NCI-H2196 (cell line): ENCODE measurements around the gene CYB5B.

Source experiments
- DNase-seq: peaks from one replicate; lab custom pipeline; 2025; ENCODE audit not compliant: unreplicated experiment; lab: John Stamatoyannopoulos, UW

The CYB5B gene

GRCh38 chr16:69424053-69424934 is at the start of gene CYB5B:
CYB5B (plus strand) TSS chr16:69424619; CDS start chr16:69424684, 65 bp downstream.
- peak; percentile 91 for DNase-seq

GRCh38 chr16:69376393-69377059 is 47.9 kb upstream of the CYB5B start:
- DNase-seq = no peak

- no peak for DNase-seq
These were observed 46.4 kb upstream of the CYB5B start for GRCh38 chr16:69378036-69378435.

- DNase-seq = no peak
These were observed 45.7 kb upstream of the CYB5B start for GRCh38 chr16:69378760-69379159.

GRCh38 chr16:69381231-69381630 is 43.2 kb upstream of the CYB5B start:
- DNase-seq = no peak

- no peak for DNase-seq
These were observed 42.0 kb upstream of the CYB5B start for GRCh38 chr16:69382421-69382820.

GRCh38 chr16:69384974-69385373 is 39.4 kb upstream of the CYB5B start:
- DNase-seq = no peak

GRCh38 chr16:69386596-69386995 is 37.8 kb upstream of the CYB5B start:
- no peak for DNase-seq

- no peak for DNase-seq
These were observed 30.2 kb upstream of the CYB5B start for GRCh38 chr16:69393898-69394849.

GRCh38 chr16:69395859-69396186 is 28.6 kb upstream of the CYB5B start:
- DNase-seq = no peak

GRCh38 chr16:69396187-69397061 is 28.0 kb upstream of the CYB5B start:
- DNase-seq = peak; percentile 65

- DNase-seq = peak; percentile 2
These were observed 26.4 kb upstream of the CYB5B start for GRCh38 chr16:69397821-69398521.

GRCh38 chr16:69399361-69399760 is 25.1 kb upstream of the CYB5B start:
- no peak for DNase-seq

- DNase-seq = no peak
These were observed 22.0 kb upstream of the CYB5B start for GRCh38 chr16:69402439-69402838.

- DNase-seq = no peak
These were observed 20.1 kb upstream of the CYB5B start for GRCh38 chr16:69404275-69404805.

- DNase-seq = no peak
These were observed 19.1 kb upstream of the CYB5B start for GRCh38 chr16:69405326-69405725.

GRCh38 chr16:69405757-69406156 is 18.7 kb upstream of the CYB5B start:
- DNase-seq = no peak

- DNase-seq = no peak
These were observed 17.6 kb upstream of the CYB5B start for GRCh38 chr16:69406780-69407331.

- no peak for DNase-seq
These were observed 16.6 kb upstream of the CYB5B start for GRCh38 chr16:69407702-69408323.
